Measurements from ENCODE around the gene ADGRD1.

ADGRD1 gene

DNA sequence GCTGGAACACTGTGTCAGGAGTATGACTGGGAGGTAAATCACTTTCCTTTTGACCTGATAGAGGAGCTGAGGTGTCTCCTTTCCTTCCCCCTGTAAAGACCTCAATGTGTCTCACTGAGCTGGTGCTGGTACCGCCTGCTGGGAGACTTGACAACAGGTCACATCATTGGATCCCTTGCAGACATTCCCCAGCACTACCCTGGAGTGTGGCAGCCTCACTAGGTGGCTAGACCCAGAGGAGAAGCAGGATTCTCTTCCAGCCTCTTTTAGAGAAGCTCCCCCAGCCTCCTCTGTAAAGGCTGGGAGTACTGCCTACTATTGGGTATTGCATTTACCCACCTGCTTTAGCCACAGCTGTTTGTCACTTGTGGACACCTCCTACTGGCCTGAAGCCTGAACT lies 223.9 kb downstream of the ADGRD1 start:
- no peak overlapping the region for H2BK120ac ChIP-seq (ENCODE audit: low read depth, low read length)
- peak overlapping the region; percentile 55 for H3K9ac ChIP-seq (ENCODE audit: low read depth, low read length, poor library complexity)
- H2BK5ac ChIP-seq (ENCODE audit: low read length): no peak overlapping the region
- no peak overlapping the region for H3K27ac ChIP-seq (replicated peaks; ENCODE audit: low read length)
- H4K91ac ChIP-seq (ENCODE audit: low read depth, low read length, poor library complexity): no peak overlapping the region
- no peak overlapping the region for H2BK12ac ChIP-seq (ENCODE audit: low read length)
- DNase-seq (ENCODE audit: low spot score): no peak
- no peak overlapping the region for H3K4me2 ChIP-seq (ENCODE audit: insufficient read depth, low read length, poor library complexity, severe bottlenecking)
- no peak overlapping the region for H2BK15ac ChIP-seq (ENCODE audit: low read length)
- H3K14ac ChIP-seq (ENCODE audit: low read length): no peak overlapping the region
- H3K4ac ChIP-seq (ENCODE audit: low read length): no peak overlapping the region
- H3K27me3 ChIP-seq (ENCODE audit: control insufficient read depth in 3 of 3, insufficient read depth in 3 of 3, low read depth in 1 of 3, low read length in 3 of 3): no peaks in the 10 kb centered on the region
- H2AK5ac ChIP-seq (ENCODE audit: low read depth, low read length): no peak overlapping the region
- H3K4me1 ChIP-seq (ENCODE audit: control insufficient read depth in 2 of 2, insufficient read depth in 1 of 2, low read depth in 1 of 2, low read length in 2 of 2): no peaks in the 10 kb centered on the region
- no peak overlapping the region for H2AFZ ChIP-seq (ENCODE audit: low read length)
- H3K36me3 ChIP-seq (replicated peaks in 1 of 2; ENCODE audit: control insufficient read depth in 2 of 2, insufficient read depth in 2 of 2, low read length in 2 of 2): no peaks in the 10 kb centered on the region
- H4K8ac ChIP-seq (ENCODE audit: low read depth, low read length): no peak overlapping the region
- WGBS, 2 donors (ENCODE audit: extremely low coverage in 2 of 2, insufficient read length in 2 of 2, insufficient replicate concordance in 1 of 2): no CpG with 5 or more reads among the region's 1 CpG
- no peak overlapping the region for H3K18ac ChIP-seq (ENCODE audit: low read length)
- H3K23ac ChIP-seq (ENCODE audit: low read depth, low read length, poor library complexity): no peak overlapping the region
- no peaks in the 10 kb centered on the region for H3K79me1 ChIP-seq (ENCODE audit: low read depth, low read length)
- peaks cover 2 to 3% of the 10 kb centered on the region in 2 donors for H3K9me3 ChIP-seq (replicated peaks in 1 of 2; ENCODE audit: control insufficient read depth in 2 of 2, insufficient read depth in 1 of 2, low read depth in 1 of 2, low read length in 2 of 2)
- H3K4me3 ChIP-seq (ENCODE audit: low read length in 2 of 2): no peak overlapping the region

DNA sequence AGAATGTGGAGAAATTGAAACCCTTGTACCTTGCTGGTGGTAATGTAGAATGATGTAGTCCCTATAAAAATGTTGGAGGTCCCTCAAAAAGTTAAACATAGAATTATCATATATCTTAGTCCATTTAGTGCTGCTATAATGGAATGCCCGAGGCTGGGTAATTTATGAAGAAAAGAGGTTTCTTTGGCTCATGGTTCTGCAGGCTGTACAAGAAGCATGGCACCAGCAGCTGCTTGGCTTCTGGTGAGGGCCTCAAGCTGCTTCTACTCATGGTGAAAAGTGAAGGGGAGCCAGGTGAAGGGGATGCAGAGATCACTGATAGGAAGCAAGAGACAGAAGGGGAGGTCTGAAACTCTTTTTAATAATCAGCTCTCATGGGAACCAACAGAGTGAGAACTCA lies 233.9 kb downstream of the ADGRD1 start:
- H3K27me3 ChIP-seq (ENCODE audit: control insufficient read depth in 3 of 3, insufficient read depth in 3 of 3, low read depth in 1 of 3, low read length in 3 of 3): no peaks in the 10 kb centered on the region
- H3K4me2 ChIP-seq (ENCODE audit: insufficient read depth, low read length, poor library complexity, severe bottlenecking): no peak overlapping the region
- H3K9me3 ChIP-seq (replicated peaks in 1 of 2; ENCODE audit: control insufficient read depth in 2 of 2, insufficient read depth in 1 of 2, low read depth in 1 of 2, low read length in 2 of 2): peaks cover 0 to 2% of the 10 kb centered on the region in 2 donors
- H3K27ac ChIP-seq (replicated peaks; ENCODE audit: low read length): no peak overlapping the region
- peaks cover 2% of the 10 kb centered on the region for H3K79me1 ChIP-seq (ENCODE audit: low read depth, low read length)
- H2AK5ac ChIP-seq (ENCODE audit: low read depth, low read length): no peak overlapping the region
- no peak overlapping the region for H3K18ac ChIP-seq (ENCODE audit: low read length)
- DNase-seq (ENCODE audit: low spot score): no peak
- no peak overlapping the region for H2BK120ac ChIP-seq (ENCODE audit: low read depth, low read length)
- no peak overlapping the region for H3K9ac ChIP-seq (ENCODE audit: low read depth, low read length, poor library complexity)
- no peak overlapping the region for H2BK12ac ChIP-seq (ENCODE audit: low read length)
- no peaks in the 10 kb centered on the region for H3K4me1 ChIP-seq (ENCODE audit: control insufficient read depth in 2 of 2, insufficient read depth in 1 of 2, low read depth in 1 of 2, low read length in 2 of 2)
- H3K14ac ChIP-seq (ENCODE audit: low read length): no peak overlapping the region
- H4K91ac ChIP-seq (ENCODE audit: low read depth, low read length, poor library complexity): no peak overlapping the region
- no peak overlapping the region for H3K23ac ChIP-seq (ENCODE audit: low read depth, low read length, poor library complexity)
- H3K4me3 ChIP-seq (ENCODE audit: low read length in 2 of 2): no peak overlapping the region
- WGBS, 2 donors (ENCODE audit: extremely low coverage in 2 of 2, insufficient read length in 2 of 2, insufficient replicate concordance in 1 of 2): no CpG with 5 or more reads among the region's 1 CpG
- H2BK15ac ChIP-seq (ENCODE audit: low read length): no peak overlapping the region
- H3K4ac ChIP-seq (ENCODE audit: low read length): no peak overlapping the region
- no peak overlapping the region for H2AFZ ChIP-seq (ENCODE audit: low read length)
- no peak overlapping the region for H4K8ac ChIP-seq (ENCODE audit: low read depth, low read length)
- H2BK5ac ChIP-seq (ENCODE audit: low read length): no peak overlapping the region
- no peaks in the 10 kb centered on the region for H3K36me3 ChIP-seq (replicated peaks in 1 of 2; ENCODE audit: control insufficient read depth in 2 of 2, insufficient read depth in 2 of 2, low read length in 2 of 2)

DNA sequence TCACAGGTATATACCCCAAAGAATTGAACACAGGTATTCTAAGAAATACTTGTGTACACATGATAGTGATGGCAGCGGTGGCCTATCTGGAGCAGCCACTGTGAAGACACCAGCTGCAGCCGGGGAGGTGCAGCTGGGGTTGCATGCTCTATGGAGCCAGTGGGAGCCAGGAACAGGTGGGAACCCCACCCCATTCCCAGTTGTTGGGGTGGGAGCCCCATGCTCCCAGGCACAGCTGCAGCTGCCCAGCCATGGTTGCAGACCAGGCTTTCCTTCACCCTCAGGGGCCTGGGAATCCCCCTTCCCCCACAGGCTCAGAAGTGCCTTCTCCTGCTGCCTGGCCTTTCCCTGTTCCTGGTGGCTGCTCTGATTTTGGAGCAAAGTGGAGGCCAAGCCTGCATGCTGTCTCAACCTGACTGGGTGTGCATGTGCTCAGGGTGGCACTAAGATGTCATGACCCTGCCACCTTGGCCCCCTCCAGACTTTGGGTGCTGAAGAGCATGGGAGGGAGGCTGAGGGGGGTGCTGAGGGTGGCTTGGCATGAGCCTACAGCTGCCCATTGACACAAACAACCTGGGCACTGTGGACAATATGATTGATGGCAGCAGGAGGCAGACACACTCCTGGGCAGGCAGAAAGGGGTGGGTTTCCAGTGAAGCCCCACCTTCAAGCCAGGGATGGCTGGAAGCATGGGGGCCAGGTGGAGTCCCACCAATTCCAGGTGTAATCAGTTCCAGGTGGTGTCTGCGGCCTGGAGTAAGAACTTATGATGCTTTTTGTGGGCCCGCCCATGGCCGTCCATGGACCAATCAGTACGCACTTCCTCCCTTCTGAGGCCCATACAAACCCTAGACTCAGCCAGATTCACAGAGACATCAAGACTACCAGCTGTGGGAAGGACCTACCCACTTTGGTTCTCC lies 234.7 kb downstream of the ADGRD1 start:
- Histone ChIP-seq H3K79me1 (ENCODE audit: low read depth, low read length) (peaks cover 2% of the 10 kb centered on the region), H2BK120ac (ENCODE audit: low read depth, low read length) (no peak overlapping the region), H3K23ac (ENCODE audit: low read depth, low read length, poor library complexity) (peak overlapping the region; percentile 10), H2BK5ac (ENCODE audit: low read length) (no peak overlapping the region), H3K14ac (ENCODE audit: low read length) (peak overlapping the region; percentile 3), H3K9me3 (replicated peaks in 1 of 2; ENCODE audit: control insufficient read depth in 2 of 2, insufficient read depth in 1 of 2, low read depth in 1 of 2, low read length in 2 of 2) (peaks cover 0 to 2% of the 10 kb centered on the region in 2 donors), H2AFZ (ENCODE audit: low read length) (no peak overlapping the region), H3K4ac (ENCODE audit: low read length) (no peak overlapping the region), H2AK5ac (ENCODE audit: low read depth, low read length) (peak overlapping the region; percentile 7), H3K4me3 (ENCODE audit: low read length in 2 of 2) (no peak overlapping the region), H2BK12ac (ENCODE audit: low read length) (no peak overlapping the region), H4K8ac (ENCODE audit: low read depth, low read length) (no peak overlapping the region), H3K36me3 (replicated peaks in 1 of 2; ENCODE audit: control insufficient read depth in 2 of 2, insufficient read depth in 2 of 2, low read length in 2 of 2) (no peaks in the 10 kb centered on the region), H3K27ac (replicated peaks; ENCODE audit: low read length) (no peak overlapping the region), H3K4me1 (ENCODE audit: control insufficient read depth in 2 of 2, insufficient read depth in 1 of 2, low read depth in 1 of 2, low read length in 2 of 2) (no peaks in the 10 kb centered on the region), H3K4me2 (ENCODE audit: insufficient read depth, low read length, poor library complexity, severe bottlenecking) (no peak overlapping the region), H2BK15ac (ENCODE audit: low read length) (no peak overlapping the region), H3K18ac (ENCODE audit: low read length) (peak overlapping the region; percentile 76), H3K9ac (ENCODE audit: low read depth, low read length, poor library complexity) (no peak overlapping the region), H4K91ac (ENCODE audit: low read depth, low read length, poor library complexity) (no peak overlapping the region), H3K27me3 (ENCODE audit: control insufficient read depth in 3 of 3, insufficient read depth in 3 of 3, low read depth in 1 of 3, low read length in 3 of 3) (no peaks in the 10 kb centered on the region)
- no CpG with 5 or more reads among the region's 6 CpGs for WGBS, 2 donors (ENCODE audit: extremely low coverage in 2 of 2, insufficient read length in 2 of 2, insufficient replicate concordance in 1 of 2)
- no peak for DNase-seq (ENCODE audit: low spot score)

DNA sequence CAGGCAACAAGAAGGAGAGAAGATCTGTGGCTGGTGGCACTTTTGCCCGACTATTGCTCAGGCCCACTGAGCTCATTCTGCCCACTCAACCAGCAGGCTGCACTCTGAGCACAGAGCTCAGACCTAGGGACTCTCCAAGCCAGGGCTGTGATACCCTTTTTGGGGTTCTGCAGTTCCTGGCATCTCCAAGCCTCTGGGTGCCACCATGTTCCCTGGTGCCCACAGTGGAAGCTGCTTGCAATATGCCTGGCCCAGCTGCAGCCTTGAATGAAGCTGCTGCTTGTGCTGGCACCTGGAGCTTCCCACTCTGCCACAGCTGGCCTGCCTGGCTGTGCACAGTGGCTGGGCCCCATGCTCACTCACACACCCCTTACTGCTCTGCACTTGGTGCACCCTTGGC lies 236.1 kb downstream of the ADGRD1 start:
- Histone ChIP-seq H2BK120ac (ENCODE audit: low read depth, low read length) (no peak overlapping the region), H3K27me3 (ENCODE audit: control insufficient read depth in 3 of 3, insufficient read depth in 3 of 3, low read depth in 1 of 3, low read length in 3 of 3) (no peaks in the 10 kb centered on the region)
- DNase-seq (ENCODE audit: low spot score): no peak

More for the DNA sequence above, 236.1 kb downstream of the ADGRD1 start:
- H2AK5ac ChIP-seq (ENCODE audit: low read depth, low read length): no peak overlapping the region
- H2BK15ac ChIP-seq (ENCODE audit: low read length): no peak overlapping the region
- H2BK12ac ChIP-seq (ENCODE audit: low read length): no peak overlapping the region
- no peak overlapping the region for H3K27ac ChIP-seq (replicated peaks; ENCODE audit: low read length)
- H3K18ac ChIP-seq (ENCODE audit: low read length): no peak overlapping the region
- no peak overlapping the region for H3K4me3 ChIP-seq (ENCODE audit: low read length in 2 of 2)
- no peak overlapping the region for H3K23ac ChIP-seq (ENCODE audit: low read depth, low read length, poor library complexity)
- H3K36me3 ChIP-seq (replicated peaks in 1 of 2; ENCODE audit: control insufficient read depth in 2 of 2, insufficient read depth in 2 of 2, low read length in 2 of 2): no peaks in the 10 kb centered on the region
- peaks cover 0 to 3% of the 10 kb centered on the region in 2 donors for H3K9me3 ChIP-seq (replicated peaks in 1 of 2; ENCODE audit: control insufficient read depth in 2 of 2, insufficient read depth in 1 of 2, low read depth in 1 of 2, low read length in 2 of 2)
- no peak overlapping the region for H3K4ac ChIP-seq (ENCODE audit: low read length)
- H3K4me2 ChIP-seq (ENCODE audit: insufficient read depth, low read length, poor library complexity, severe bottlenecking): no peak overlapping the region
- H4K91ac ChIP-seq (ENCODE audit: low read depth, low read length, poor library complexity): no peak overlapping the region
- no CpG with 5 or more reads among the region's 1 CpG for WGBS, 2 donors (ENCODE audit: extremely low coverage in 2 of 2, insufficient read length in 2 of 2, insufficient replicate concordance in 1 of 2)
- H3K14ac ChIP-seq (ENCODE audit: low read length): no peak overlapping the region
- H2AFZ ChIP-seq (ENCODE audit: low read length): no peak overlapping the region
- H3K9ac ChIP-seq (ENCODE audit: low read depth, low read length, poor library complexity): no peak overlapping the region
- H3K79me1 ChIP-seq (ENCODE audit: low read depth, low read length): peaks cover 2% of the 10 kb centered on the region
- H4K8ac ChIP-seq (ENCODE audit: low read depth, low read length): peak overlapping the region; percentile 56
- no peak overlapping the region for H2BK5ac ChIP-seq (ENCODE audit: low read length)
- H3K4me1 ChIP-seq (ENCODE audit: control insufficient read depth in 2 of 2, insufficient read depth in 1 of 2, low read depth in 1 of 2, low read length in 2 of 2): no peaks in the 10 kb centered on the region

Data from neuronal stem cell (in vitro differentiated cells).